ENCODE data around the gene ZBTB42.

DNA sequence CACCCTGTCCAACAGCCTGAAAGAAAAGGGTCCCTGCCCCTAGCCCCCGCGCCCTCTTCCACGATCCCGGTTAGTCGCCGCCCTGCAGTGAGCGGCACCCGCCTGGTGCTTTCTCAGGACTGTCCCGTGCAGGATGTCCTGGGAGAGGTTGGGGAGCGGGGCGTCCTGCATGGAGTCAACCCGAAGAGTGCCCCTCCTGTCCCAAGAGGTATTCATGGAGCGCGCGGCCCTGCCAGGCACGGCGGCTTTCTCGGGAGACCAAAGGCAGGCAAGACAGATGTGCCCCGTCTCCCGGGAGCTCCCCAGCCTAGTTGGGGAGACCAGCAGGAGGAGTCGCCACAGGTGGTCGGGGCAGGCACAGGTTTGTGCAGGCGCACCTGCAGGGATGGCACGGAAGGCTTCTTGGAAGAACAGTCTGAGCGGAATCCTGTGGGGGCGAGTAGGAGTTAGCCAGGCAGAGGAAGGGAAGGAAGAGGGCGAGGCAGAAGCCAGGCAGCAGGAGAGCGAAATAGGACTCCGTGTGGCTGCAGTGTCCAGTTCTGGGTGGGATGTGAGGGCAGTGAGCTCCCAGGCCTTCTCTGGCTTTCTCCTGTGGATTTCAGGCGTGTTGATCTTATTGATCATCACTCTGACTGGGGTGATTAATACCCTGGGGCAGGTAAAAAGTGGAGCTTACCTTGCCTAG lies 47.2 kb upstream of the ZBTB42 start:
- TF ChIP-seq POLR2AphosphoS5 (IDR thresholded peaks at IDR 0.05; ENCODE audit: low read depth, low read length): no peak
- no peak; the same call in 1 of the 2 replicates for TF ChIP-seq TAF1 (IDR thresholded peaks at IDR 0.05; ENCODE audit: borderline replicate concordance, low read depth, low read length)
- TF ChIP-seq, protein P1, sequence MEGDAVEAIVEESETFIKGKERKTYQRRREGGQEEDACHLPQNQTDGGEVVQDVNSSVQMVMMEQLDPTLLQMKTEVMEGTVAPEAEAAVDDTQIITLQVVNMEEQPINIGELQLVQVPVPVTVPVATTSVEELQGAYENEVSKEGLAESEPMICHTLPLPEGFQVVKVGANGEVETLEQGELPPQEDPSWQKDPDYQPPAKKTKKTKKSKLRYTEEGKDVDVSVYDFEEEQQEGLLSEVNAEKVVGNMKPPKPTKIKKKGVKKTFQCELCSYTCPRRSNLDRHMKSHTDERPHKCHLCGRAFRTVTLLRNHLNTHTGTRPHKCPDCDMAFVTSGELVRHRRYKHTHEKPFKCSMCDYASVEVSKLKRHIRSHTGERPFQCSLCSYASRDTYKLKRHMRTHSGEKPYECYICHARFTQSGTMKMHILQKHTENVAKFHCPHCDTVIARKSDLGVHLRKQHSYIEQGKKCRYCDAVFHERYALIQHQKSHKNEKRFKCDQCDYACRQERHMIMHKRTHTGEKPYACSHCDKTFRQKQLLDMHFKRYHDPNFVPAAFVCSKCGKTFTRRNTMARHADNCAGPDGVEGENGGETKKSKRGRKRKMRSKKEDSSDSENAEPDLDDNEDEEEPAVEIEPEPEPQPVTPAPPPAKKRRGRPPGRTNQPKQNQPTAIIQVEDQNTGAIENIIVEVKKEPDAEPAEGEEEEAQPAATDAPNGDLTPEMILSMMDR (IDR thresholded peaks at IDR 0.05): no peak
- TF ChIP-seq JUND (IDR thresholded peaks at IDR 0.05): no peak
- no peak for TF ChIP-seq TEAD4 (IDR thresholded peaks at IDR 0.05; ENCODE audit: borderline replicate concordance, insufficient read depth)
- TF ChIP-seq RAD21 (IDR thresholded peaks at IDR 0.05; ENCODE audit: low read length): no peak
